ENCODE data around the gene SIL1.
"Not testable (repeated sequence)": the region's sequence is repeated elsewhere in the genome, so short reads cannot be mapped to it uniquely, and the experiment has no call there.

SIL1 gene

GRCh38 chr5:139171779-139172404 lies 26.3 kb downstream of the SIL1 start:
- no peak for DNase-seq

DNA sequence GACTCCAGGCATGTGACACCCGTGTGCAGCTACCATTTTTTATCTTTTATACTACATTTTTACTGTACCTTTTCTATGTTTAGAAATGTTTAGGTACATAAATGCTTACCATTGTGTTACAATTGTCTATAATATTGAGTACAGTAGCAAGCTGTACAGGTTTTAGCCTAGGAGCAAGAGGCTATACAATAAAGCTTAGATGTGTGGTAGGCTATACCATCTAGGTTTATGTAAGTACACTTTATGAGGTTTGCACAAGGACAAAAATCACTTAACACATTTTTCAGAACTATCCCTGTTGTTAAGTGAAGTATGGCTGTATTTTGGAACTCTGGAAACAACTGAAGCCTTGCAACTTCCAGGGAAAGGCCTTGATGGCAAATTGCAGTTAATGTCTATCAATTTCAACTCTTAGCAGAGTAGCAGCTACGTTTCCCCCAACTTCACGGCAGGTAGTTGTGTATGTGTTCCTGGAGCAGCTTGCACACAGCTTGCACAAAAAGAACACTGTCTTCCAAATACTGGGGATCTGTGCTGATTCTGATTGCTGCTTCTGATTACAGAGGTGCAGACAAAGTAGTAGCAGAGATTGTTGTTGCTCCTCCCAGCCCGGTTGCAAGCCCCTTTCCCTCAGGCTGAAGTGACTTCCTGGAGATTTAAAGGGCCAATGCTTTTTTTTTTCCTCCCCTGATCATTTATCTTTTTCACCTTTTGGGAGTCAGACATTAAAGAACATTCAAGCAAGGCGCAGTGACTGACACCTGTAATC lies 30.0 kb downstream of the SIL1 start:
- DNase-seq: peak; percentile 69

DNA sequence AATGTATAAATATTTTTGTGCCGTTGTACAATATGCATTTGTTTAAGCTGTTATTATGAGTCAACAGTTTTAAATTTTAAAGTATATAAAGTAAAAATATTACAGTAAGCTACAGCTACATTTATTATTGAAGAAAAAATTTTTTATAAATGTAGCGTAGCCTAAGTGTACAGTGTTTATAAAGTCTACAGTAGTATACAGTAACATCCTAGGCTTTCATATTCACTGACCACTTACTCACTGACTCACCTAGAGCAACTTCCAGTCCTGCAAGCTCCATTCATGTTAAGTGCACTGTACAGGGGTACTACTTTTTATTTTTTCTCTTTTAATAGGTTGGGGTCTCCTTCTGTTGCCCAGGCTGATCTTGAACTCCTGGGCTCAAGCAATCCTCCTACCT lies 30.6 kb downstream of the SIL1 start:
- no peak for DNase-seq

DNA sequence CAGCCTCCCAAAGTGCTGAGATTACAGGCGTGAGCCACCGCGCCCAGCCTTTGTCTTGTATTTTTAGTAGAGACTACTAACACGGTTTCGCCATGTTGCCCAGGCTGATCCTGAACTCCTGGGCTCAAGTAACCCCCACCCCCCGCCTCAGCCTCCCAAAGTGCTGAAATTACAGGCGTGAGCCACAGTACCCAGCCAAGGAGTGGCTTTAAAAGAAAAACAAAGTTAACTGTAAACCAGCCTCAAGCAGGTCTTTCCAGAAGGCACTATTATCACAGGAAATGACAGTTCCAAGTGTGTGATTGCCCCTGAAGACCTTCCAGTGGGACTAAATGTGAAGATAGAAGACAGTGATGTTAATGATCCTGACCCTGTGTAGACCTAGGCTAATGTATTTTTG lies 31.1 kb downstream of the SIL1 start:
- DNase-seq: peak; percentile 63

DNA sequence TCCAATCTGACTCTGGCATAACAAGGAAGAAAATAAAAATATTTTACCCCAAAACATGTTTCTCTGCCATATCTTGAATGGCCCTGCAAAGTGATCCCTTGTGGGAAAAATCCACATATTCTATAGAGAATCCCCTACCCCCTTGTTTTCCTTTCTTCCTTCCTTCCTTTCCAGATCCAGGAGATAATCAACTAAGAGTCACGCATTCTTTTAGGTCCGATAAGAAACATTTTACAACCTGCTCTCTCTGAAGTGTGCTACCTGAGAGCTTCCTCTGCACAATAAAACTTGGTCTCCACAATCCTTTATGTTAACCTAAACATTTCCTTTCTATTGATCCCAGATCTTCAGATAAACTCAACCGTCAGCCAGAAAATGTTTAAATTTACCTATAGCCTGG lies 33.3 kb downstream of the SIL1 start:
- not testable (repeated sequence) for DNase-seq

DNA sequence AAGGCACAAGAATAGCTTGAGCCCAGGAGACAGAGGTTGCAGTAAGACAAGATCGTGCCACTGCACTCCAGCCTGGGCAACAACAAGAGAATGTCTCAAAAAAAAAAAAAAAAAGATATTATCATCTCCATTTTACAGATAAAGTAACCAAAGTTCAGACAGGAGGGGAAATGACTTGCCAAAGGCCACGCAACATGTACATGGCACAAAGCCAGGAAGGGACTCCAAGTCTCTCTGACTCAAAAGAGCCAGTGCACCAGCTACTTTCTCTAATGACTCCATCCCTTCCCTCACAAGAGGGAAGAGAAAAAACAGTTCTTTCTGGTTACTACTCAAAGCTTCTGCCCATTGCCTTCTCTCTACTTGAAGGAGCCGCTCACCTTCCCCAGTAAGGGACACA lies 34.1 kb downstream of the SIL1 start:
- no peak for DNase-seq

DNA sequence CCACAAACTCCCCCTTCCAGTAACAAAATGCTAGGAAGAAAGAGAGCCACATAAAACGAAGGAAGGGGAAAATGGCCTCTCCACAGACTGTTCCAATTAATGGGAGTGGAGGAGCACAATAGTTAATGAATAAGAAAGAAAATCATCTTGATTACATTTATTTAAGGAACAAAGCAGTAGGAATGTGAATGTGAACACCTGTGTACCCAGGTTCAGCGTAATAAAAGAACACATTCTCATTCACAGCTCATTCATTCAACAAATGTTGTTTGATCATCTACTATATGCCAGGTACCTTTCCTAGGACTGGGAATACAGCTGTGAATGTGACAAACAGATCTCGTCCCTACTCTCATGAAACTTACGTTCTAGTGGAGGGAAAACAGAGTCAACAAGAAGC lies 35.7 kb downstream of the SIL1 start:
- DNase-seq: no peak

DNA sequence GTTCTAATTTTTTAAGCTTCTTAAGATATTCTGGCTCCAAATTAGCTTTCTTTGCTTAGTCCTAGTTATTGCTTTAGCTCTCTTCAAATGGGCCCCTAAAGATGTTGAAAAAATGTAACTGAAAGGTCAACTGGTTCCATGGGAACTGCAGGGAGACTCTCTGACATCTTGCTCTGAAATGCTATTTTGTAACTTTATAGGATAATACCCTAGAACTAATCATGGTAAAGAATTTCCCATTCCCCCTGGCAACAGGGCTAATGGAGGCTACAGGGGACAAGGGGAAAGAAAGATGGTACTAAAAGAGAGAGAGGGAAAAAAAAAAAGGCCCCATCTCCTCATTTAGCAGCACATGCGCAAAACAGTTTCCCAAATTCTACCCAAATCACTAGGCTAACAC lies 39.4 kb downstream of the SIL1 start:
- DNase-seq: no peak

- DNase-seq: no peak
These were observed 40.6 kb downstream of the SIL1 start for GRCh38 chr5:139157556-139157955.

DNA sequence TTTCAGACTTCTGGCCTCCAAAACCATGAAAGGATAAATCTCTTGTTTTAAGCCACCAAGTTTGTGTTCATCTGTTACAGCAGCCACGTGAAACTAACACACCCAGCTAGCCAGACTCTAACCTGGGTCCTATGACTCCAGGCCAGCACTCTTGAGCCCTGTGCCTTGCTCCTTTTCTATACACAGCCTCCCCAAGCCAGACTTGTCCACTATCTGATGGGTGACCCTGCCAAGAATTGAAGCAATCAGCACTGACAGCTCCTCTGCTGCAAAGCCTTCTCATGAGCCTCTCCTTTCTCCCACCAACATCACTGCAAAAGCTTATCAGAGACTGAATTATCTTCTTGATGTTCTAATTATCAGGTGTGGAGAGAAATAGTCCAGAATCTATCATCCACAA lies 41.4 kb downstream of the SIL1 start:
- no peak for DNase-seq

DNA sequence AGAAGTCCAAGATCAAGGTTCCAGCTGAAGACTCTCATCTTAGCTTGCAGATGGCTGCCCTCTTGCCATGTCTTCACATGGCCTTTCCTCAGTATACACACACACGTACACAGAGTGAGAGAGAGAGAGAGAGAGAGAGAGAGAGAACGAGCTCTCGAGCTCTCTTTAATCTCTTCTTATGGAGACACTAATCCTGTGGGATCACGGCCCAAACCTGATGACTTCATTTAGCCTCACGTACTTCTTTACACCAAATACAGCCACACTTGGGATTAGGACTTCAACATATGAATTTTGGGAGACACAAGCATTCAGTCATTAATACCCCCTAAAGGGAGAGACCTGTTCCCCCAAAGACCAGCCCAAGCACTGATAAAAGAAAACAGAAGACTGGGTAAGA lies 42.8 kb downstream of the SIL1 start:
- no peak for DNase-seq

- DNase-seq: peak; percentile 76
These were observed 46.3 kb downstream of the SIL1 start for GRCh38 chr5:139151902-139152301.

GRCh38 chr5:139150367-139150999 lies 47.7 kb downstream of the SIL1 start:
- no peak for DNase-seq

DNA sequence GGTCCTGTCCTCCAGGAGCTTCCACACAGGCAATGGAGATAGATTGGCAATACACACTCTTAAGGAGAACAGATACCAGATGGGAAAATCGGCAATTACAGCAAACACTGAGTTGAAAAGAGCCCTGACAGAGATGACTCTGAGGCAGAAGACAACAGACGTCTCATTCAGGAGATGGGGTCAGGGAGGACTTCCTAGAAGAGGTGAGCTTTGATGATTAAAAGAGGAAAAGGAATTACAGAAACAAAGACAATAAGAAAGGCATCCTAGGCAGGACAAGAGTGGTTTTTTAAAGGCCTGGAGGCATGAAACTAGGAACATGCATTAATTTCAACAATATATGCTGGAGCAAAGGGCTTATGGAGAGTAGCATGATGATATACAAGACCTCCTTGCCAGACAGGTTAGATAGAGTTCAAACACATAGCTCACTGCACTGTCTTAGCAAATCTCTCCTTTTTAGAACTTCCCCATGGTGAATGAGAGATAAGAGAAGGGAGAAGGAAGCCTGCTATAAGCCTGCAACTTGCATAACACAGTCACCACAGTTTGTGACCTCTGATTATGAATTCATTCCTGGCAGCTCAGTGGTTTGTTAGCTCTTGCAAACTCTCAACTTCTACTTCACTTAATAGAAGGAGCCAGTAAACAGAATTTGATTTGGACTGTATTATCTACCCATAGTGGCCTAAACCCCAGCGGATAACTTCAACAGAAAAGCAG lies 48.5 kb downstream of the SIL1 start:
- no peak for DNase-seq

GRCh38 chr5:139148986-139149385 lies 49.2 kb downstream of the SIL1 start:
- DNase-seq: no peak

DNA sequence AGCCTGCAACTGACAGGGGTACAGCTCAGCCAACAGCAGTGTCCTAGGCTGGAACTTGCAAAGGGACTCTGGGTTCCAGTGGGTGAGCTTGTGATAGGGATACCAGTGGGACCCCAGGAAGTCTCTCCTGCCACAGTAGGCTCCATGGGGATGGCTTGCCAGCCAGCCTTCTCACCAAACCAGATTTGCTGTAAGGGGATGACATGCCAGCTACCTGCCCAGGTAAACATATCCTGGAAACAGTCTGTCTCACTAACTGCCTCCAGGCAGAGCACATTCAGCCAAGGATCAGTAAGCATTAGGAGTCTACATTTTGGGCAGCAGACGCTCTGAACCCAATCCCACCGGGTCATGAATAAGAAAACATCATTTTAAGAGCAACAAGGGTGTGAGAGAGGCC lies 49.9 kb downstream of the SIL1 start:
- DNase-seq: no peak

DNA sequence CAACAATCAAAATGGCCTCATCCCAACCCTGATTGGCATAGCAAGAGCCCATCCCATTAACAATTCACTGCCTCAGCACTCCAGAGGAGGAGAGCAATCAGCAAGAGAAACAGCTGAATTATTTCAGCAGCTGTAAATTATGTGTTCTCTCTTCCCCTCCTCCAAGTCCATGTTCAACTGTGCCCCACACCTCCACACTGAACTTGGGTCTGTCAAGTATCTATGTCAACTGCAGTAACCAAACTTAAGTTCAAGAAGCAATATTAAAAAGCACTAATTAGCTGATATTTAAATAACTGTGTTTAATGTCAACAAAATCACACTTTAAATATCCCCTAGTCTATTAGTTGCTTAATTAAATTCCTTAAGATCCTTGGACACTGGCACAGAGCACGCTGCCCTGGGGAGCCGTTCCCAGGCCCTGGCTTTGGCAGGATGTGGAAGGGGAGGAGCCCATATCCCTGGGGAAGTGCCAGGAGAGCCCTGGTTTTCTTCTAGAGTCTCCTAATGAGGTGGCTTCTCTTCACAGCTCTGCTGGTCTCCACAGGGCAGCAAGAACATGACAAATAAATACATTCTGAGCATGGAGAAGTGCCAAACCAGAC lies 50.6 kb downstream of the SIL1 start:
- no peak for DNase-seq

GRCh38 chr5:139146809-139147482 lies 51.2 kb downstream of the SIL1 start:
- DNase-seq: no peak

- no peak for DNase-seq
These were observed 56.5 kb downstream of the SIL1 start for GRCh38 chr5:139141446-139142204.

- no peak for DNase-seq
These were observed 57.5 kb downstream of the SIL1 start for GRCh38 chr5:139140591-139141071.

DNA sequence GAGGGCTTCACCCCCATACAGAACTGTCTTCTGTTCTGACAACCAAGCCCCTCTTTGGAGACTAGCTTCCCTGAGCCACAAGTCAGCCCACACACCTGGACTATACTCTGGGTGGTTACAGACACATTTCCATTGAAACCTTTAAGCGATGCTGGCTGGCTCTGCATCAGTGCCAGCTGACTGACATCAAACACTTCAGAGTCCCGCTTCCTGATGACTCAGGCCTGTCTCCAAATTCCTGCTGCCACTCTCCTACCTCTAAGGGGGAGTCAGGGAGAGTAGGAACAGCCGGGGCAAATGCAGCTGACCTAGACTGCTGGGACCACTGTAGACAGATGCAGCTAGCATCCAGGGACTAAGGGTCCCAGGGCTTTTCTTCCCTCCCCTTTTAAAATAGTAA lies 59.4 kb downstream of the SIL1 start:
- peak; percentile 89 for DNase-seq

- DNase-seq: no peak
These were observed 60.1 kb downstream of the SIL1 start for GRCh38 chr5:139138109-139138508.

All from islet precursor cell (in vitro differentiated cells).